Measurements from ENCODE around the gene P2RX7.

Gene P2RX7

GRCh38 chr12:121112496-121112895, 20.2 kb upstream of the P2RX7 start:
- Histone ChIP-seq H3K9ac (ENCODE audit: low read depth, low read length) (no peak overlapping the region), H3K4me1 (ENCODE audit: control insufficient read depth, insufficient read depth, low read length) (no peaks in the 10 kb centered on the region)

GRCh38 chr12:121113057-121113456, 19.6 kb upstream of the P2RX7 start:
- no peaks in the 10 kb centered on the region for H3K9me3 ChIP-seq (replicated peaks; ENCODE audit: low read length)
- peaks cover 7% of the 10 kb centered on the region for H3K27me3 ChIP-seq (ENCODE audit: control insufficient read depth, insufficient read depth, low read length)
- no peaks in the 10 kb centered on the region for H3K4me1 ChIP-seq (ENCODE audit: control insufficient read depth, insufficient read depth, low read length)
- no peak overlapping the region for H3K4me2 ChIP-seq (ENCODE audit: low read length)
- H3K36me3 ChIP-seq (ENCODE audit: insufficient read depth, low read length): no peaks in the 10 kb centered on the region
- no peak overlapping the region for H3K9ac ChIP-seq (ENCODE audit: low read depth, low read length)
- no peak overlapping the region for H3K4me3 ChIP-seq (ENCODE audit: low read length)

More at GRCh38 chr12:121112496-121112895, 20.2 kb upstream of the P2RX7 start:
- Histone ChIP-seq H3K4me3 (ENCODE audit: low read length) (no peak overlapping the region), H3K27me3 (ENCODE audit: control insufficient read depth, insufficient read depth, low read length) (peaks cover 9% of the 10 kb centered on the region), H3K4me2 (ENCODE audit: low read length) (no peak overlapping the region), H3K36me3 (ENCODE audit: insufficient read depth, low read length) (no peaks in the 10 kb centered on the region), H3K9me3 (replicated peaks; ENCODE audit: low read length) (no peaks in the 10 kb centered on the region)

- no peaks in the 10 kb centered on the region for H3K9me3 ChIP-seq (replicated peaks; ENCODE audit: low read length)
- H3K27me3 ChIP-seq (ENCODE audit: control insufficient read depth, insufficient read depth, low read length): peaks cover 10% of the 10 kb centered on the region
- no peak overlapping the region for H3K4me2 ChIP-seq (ENCODE audit: low read length)
- no peaks in the 10 kb centered on the region for H3K4me1 ChIP-seq (ENCODE audit: control insufficient read depth, insufficient read depth, low read length)
- H3K36me3 ChIP-seq (ENCODE audit: insufficient read depth, low read length): no peaks in the 10 kb centered on the region
- no peak overlapping the region for H3K9ac ChIP-seq (ENCODE audit: low read depth, low read length)
- H3K4me3 ChIP-seq (ENCODE audit: low read length): no peak overlapping the region
Observed at GRCh38 chr12:121114019-121114639, 18.5 kb upstream of the P2RX7 start.

- no peaks in the 10 kb centered on the region for H3K9me3 ChIP-seq (replicated peaks; ENCODE audit: low read length)
- no peaks in the 10 kb centered on the region for H3K36me3 ChIP-seq (ENCODE audit: insufficient read depth, low read length)
- H3K4me3 ChIP-seq (ENCODE audit: low read length): no peak overlapping the region
- no peaks in the 10 kb centered on the region for H3K4me1 ChIP-seq (ENCODE audit: control insufficient read depth, insufficient read depth, low read length)
- no peak overlapping the region for H3K9ac ChIP-seq (ENCODE audit: low read depth, low read length)
- H3K27me3 ChIP-seq (ENCODE audit: control insufficient read depth, insufficient read depth, low read length): peaks cover 17% of the 10 kb centered on the region
- no peak overlapping the region for H3K4me2 ChIP-seq (ENCODE audit: low read length)
Observed at GRCh38 chr12:121114806-121115205, 17.9 kb upstream of the P2RX7 start.

- no peak overlapping the region for H3K4me3 ChIP-seq (ENCODE audit: low read length)
- no peak overlapping the region for H3K4me2 ChIP-seq (ENCODE audit: low read length)
- H3K9me3 ChIP-seq (replicated peaks; ENCODE audit: low read length): no peaks in the 10 kb centered on the region
- H3K4me1 ChIP-seq (ENCODE audit: control insufficient read depth, insufficient read depth, low read length): no peaks in the 10 kb centered on the region
- no peaks in the 10 kb centered on the region for H3K36me3 ChIP-seq (ENCODE audit: insufficient read depth, low read length)
- peaks cover 21% of the 10 kb centered on the region for H3K27me3 ChIP-seq (ENCODE audit: control insufficient read depth, insufficient read depth, low read length)
- no peak overlapping the region for H3K9ac ChIP-seq (ENCODE audit: low read depth, low read length)
Observed at GRCh38 chr12:121115530-121115929, 17.1 kb upstream of the P2RX7 start.

GRCh38 chr12:121116318-121117225, 16.1 kb upstream of the P2RX7 start:
- no peak overlapping the region for H3K4me2 ChIP-seq (ENCODE audit: low read length)
- H3K36me3 ChIP-seq (ENCODE audit: insufficient read depth, low read length): no peaks in the 10 kb centered on the region
- H3K9ac ChIP-seq (ENCODE audit: low read depth, low read length): no peak overlapping the region
- no peaks in the 10 kb centered on the region for H3K4me1 ChIP-seq (ENCODE audit: control insufficient read depth, insufficient read depth, low read length)
- H3K27me3 ChIP-seq (ENCODE audit: control insufficient read depth, insufficient read depth, low read length): peaks cover 29% of the 10 kb centered on the region
- no peak overlapping the region for H3K4me3 ChIP-seq (ENCODE audit: low read length)
- H3K9me3 ChIP-seq (replicated peaks; ENCODE audit: low read length): no peaks in the 10 kb centered on the region

GRCh38 chr12:121117226-121117777, 15.4 kb upstream of the P2RX7 start:
- peaks cover 32% of the 10 kb centered on the region for H3K27me3 ChIP-seq (ENCODE audit: control insufficient read depth, insufficient read depth, low read length)
- no peaks in the 10 kb centered on the region for H3K9me3 ChIP-seq (replicated peaks; ENCODE audit: low read length)
- no peak overlapping the region for H3K4me3 ChIP-seq (ENCODE audit: low read length)
- no peak overlapping the region for H3K9ac ChIP-seq (ENCODE audit: low read depth, low read length)
- H3K4me2 ChIP-seq (ENCODE audit: low read length): no peak overlapping the region
- no peaks in the 10 kb centered on the region for H3K4me1 ChIP-seq (ENCODE audit: control insufficient read depth, insufficient read depth, low read length)
- no peaks in the 10 kb centered on the region for H3K36me3 ChIP-seq (ENCODE audit: insufficient read depth, low read length)

GRCh38 chr12:121120323-121120722, 12.4 kb upstream of the P2RX7 start:
- Histone ChIP-seq H3K9ac (ENCODE audit: low read depth, low read length) (no peak overlapping the region), H3K27me3 (ENCODE audit: control insufficient read depth, insufficient read depth, low read length) (peaks cover 39% of the 10 kb centered on the region), H3K9me3 (replicated peaks; ENCODE audit: low read length) (no peaks in the 10 kb centered on the region), H3K4me3 (ENCODE audit: low read length) (no peak overlapping the region), H3K36me3 (ENCODE audit: insufficient read depth, low read length) (no peaks in the 10 kb centered on the region), H3K4me1 (ENCODE audit: control insufficient read depth, insufficient read depth, low read length) (peaks cover 7% of the 10 kb centered on the region), H3K4me2 (ENCODE audit: low read length) (no peak overlapping the region)

GRCh38 chr12:121120989-121121755, 11.5 kb upstream of the P2RX7 start:
- H3K9ac ChIP-seq (ENCODE audit: low read depth, low read length): no peak overlapping the region

GRCh38 chr12:121121805-121122204, 10.9 kb upstream of the P2RX7 start:
- Histone ChIP-seq H3K27me3 (ENCODE audit: control insufficient read depth, insufficient read depth, low read length) (peaks cover 39% of the 10 kb centered on the region), H3K9ac (ENCODE audit: low read depth, low read length) (no peak overlapping the region), H3K9me3 (replicated peaks; ENCODE audit: low read length) (no peaks in the 10 kb centered on the region), H3K4me1 (ENCODE audit: control insufficient read depth, insufficient read depth, low read length) (peaks cover 7% of the 10 kb centered on the region), H3K4me2 (ENCODE audit: low read length) (no peak overlapping the region), H3K36me3 (ENCODE audit: insufficient read depth, low read length) (no peaks in the 10 kb centered on the region), H3K4me3 (ENCODE audit: low read length) (no peak overlapping the region)

More at GRCh38 chr12:121120989-121121755, 11.5 kb upstream of the P2RX7 start:
- no peak overlapping the region for H3K4me3 ChIP-seq (ENCODE audit: low read length)
- no peak overlapping the region for H3K4me2 ChIP-seq (ENCODE audit: low read length)
- H3K36me3 ChIP-seq (ENCODE audit: insufficient read depth, low read length): no peaks in the 10 kb centered on the region
- peaks cover 40% of the 10 kb centered on the region for H3K27me3 ChIP-seq (ENCODE audit: control insufficient read depth, insufficient read depth, low read length)
- H3K4me1 ChIP-seq (ENCODE audit: control insufficient read depth, insufficient read depth, low read length): peaks cover 7% of the 10 kb centered on the region
- no peaks in the 10 kb centered on the region for H3K9me3 ChIP-seq (replicated peaks; ENCODE audit: low read length)

GRCh38 chr12:121123488-121123887, 9.2 kb upstream of the P2RX7 start:
- Histone ChIP-seq H3K9ac (ENCODE audit: low read depth, low read length) (no peak overlapping the region), H3K4me3 (ENCODE audit: low read length) (no peak overlapping the region), H3K9me3 (replicated peaks; ENCODE audit: low read length) (no peaks in the 10 kb centered on the region), H3K36me3 (ENCODE audit: insufficient read depth, low read length) (no peaks in the 10 kb centered on the region), H3K27me3 (ENCODE audit: control insufficient read depth, insufficient read depth, low read length) (peaks cover 48% of the 10 kb centered on the region), H3K4me2 (ENCODE audit: low read length) (no peak overlapping the region), H3K4me1 (ENCODE audit: control insufficient read depth, insufficient read depth, low read length) (peaks cover 7% of the 10 kb centered on the region)

Data from skeletal muscle satellite cell (primary cell).